Measurements from ENCODE around the gene UBR1. TPM values are rescaled to one million over a fixed set of nuclear protein-coding genes. Genes with fewer than 3 reads are reported as not detected.

Gene UBR1
- polyA plus RNA-seq, 1 donor (not counting 4 experiments of a cell fraction or from before 2014, with no cell fraction given), result 17.4 TPM

DNA sequence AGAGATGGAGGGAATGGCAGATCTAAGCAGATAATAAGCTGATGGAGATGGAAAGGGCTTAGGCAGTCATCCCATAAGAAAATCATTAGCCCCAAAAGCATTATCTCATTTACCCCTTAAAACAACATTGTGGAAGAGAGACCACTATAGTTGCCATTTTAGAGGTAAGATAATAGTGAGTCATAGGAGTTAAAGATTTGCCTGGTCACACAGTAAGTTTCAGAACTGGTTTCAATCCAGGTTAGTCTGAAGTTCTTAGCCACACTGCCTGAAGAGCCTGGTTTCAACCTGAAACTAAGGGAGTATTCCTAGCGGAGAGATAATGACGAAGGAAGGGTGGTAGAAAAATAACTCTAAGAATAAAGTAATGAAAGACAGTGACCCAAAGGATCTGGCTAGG is 13.0 kb upstream of the UBR1 start:
- Histone ChIP-seq H4K20me1 (ENCODE audit: control insufficient read depth, extremely low read depth, insufficient read depth, low read length) (no peaks in the 10 kb centered on the region), H3K4me3 (ENCODE audit: control insufficient read depth in 2 of 3, extremely low read depth in 1 of 3, insufficient read depth in 2 of 3, low read depth in 1 of 3, low read length in 3 of 3) (no peak overlapping the region), H3K9me1 (ENCODE audit: control insufficient read depth, extremely low read depth, insufficient read depth, low read length) (no peaks in the 10 kb centered on the region), H3K36me3 (ENCODE audit: control insufficient read depth in 2 of 2, extremely low read depth in 1 of 2, insufficient read depth in 2 of 2, low read length in 2 of 2) (no peaks in the 10 kb centered on the region), H3K27me3 (ENCODE audit: control insufficient read depth, extremely low read depth, insufficient read depth, low read length) (no peaks in the 10 kb centered on the region), H2AFZ (ENCODE audit: control insufficient read depth, low read length) (no peak overlapping the region), H3K9ac (ENCODE audit: control insufficient read depth, extremely low read depth, insufficient read depth, low read length) (no peak overlapping the region), H3K9me3 (ENCODE audit: control insufficient read depth, low read depth, low read length) (no peaks in the 10 kb centered on the region), H3K4me1 (ENCODE audit: control insufficient read depth, extremely low read depth, insufficient read depth, low read length) (peaks cover 9% of the 10 kb centered on the region), H3K79me2 (ENCODE audit: control insufficient read depth, insufficient read depth, low read length) (no peaks in the 10 kb centered on the region), H3K4me2 (ENCODE audit: control insufficient read depth, extremely low read depth, insufficient read depth, low read depth, low read length) (no peak overlapping the region), H3K27ac (ENCODE audit: control insufficient read depth, insufficient read depth, low read length) (no peak overlapping the region)
- TF ChIP-seq EZH2 (IDR thresholded peaks at IDR 0.05; ENCODE audit: low read length) (no peak), CTCF (optimal IDR thresholded peaks at IDR 0.05 in 1 of 3, IDR thresholded peaks at IDR 0.05 in 1 of 3, conservative IDR thresholded peaks at IDR 0.05 in 1 of 3; ENCODE audit: extremely low read depth in 1 of 3, insufficient read depth in 2 of 3, low read length in 3 of 3) (no peak)
- FAIRE-seq, result no peak
- dilution Hi-C loops (cut with MboI; ENCODE audit: extremely low pct_ligation_motif_present, low sequenced_read_pairs), result no loop called here
- no peak for DNase-seq (ENCODE audit: low read depth, low spot score)

GRCh38 chr15:43118286-43118685 is 12.4 kb upstream of the UBR1 start:
- H3K4me2 ChIP-seq (ENCODE audit: control insufficient read depth, extremely low read depth, insufficient read depth, low read depth, low read length), result no peak overlapping the region
- dilution Hi-C loops (cut with MboI; ENCODE audit: extremely low pct_ligation_motif_present, low sequenced_read_pairs), result no loop called here
- no peak overlapping the region for H2AFZ ChIP-seq (ENCODE audit: control insufficient read depth, low read length)
- TF ChIP-seq CTCF (optimal IDR thresholded peaks at IDR 0.05 in 1 of 3, IDR thresholded peaks at IDR 0.05 in 1 of 3, conservative IDR thresholded peaks at IDR 0.05 in 1 of 3; ENCODE audit: extremely low read depth in 1 of 3, insufficient read depth in 2 of 3, low read length in 3 of 3) (no peak), EZH2 (IDR thresholded peaks at IDR 0.05; ENCODE audit: low read length) (no peak)
- H3K79me2 ChIP-seq (ENCODE audit: control insufficient read depth, insufficient read depth, low read length), result no peaks in the 10 kb centered on the region
- H3K27ac ChIP-seq (ENCODE audit: control insufficient read depth, insufficient read depth, low read length), result no peak overlapping the region
- H3K9ac ChIP-seq (ENCODE audit: control insufficient read depth, extremely low read depth, insufficient read depth, low read length), result no peak overlapping the region
- H3K9me1 ChIP-seq (ENCODE audit: control insufficient read depth, extremely low read depth, insufficient read depth, low read length), result no peaks in the 10 kb centered on the region
- H3K27me3 ChIP-seq (ENCODE audit: control insufficient read depth, extremely low read depth, insufficient read depth, low read length), result no peaks in the 10 kb centered on the region
- no peaks in the 10 kb centered on the region for H3K9me3 ChIP-seq (ENCODE audit: control insufficient read depth, low read depth, low read length)
- FAIRE-seq, result no peak
- H3K4me1 ChIP-seq (ENCODE audit: control insufficient read depth, extremely low read depth, insufficient read depth, low read length), result peaks cover 9% of the 10 kb centered on the region
- no peaks in the 10 kb centered on the region for H4K20me1 ChIP-seq (ENCODE audit: control insufficient read depth, extremely low read depth, insufficient read depth, low read length)
- DNase-seq (ENCODE audit: low read depth, low spot score), result no peak
- H3K4me3 ChIP-seq (ENCODE audit: control insufficient read depth in 2 of 3, extremely low read depth in 1 of 3, insufficient read depth in 2 of 3, low read depth in 1 of 3, low read length in 3 of 3), result no peak overlapping the region
- H3K36me3 ChIP-seq (ENCODE audit: control insufficient read depth in 2 of 2, extremely low read depth in 1 of 2, insufficient read depth in 2 of 2, low read length in 2 of 2), result no peaks in the 10 kb centered on the region

Data from keratinocyte (primary cell).